C4-2B (cell line): ENCODE data around the gene UTS2R.

Source experiments
- CTCF ChIP-seq: fragments of 450-650 bp; conservative IDR thresholded peaks from 2 replicates; pipeline ENCODE4 v1.5.1; 2017; ENCODE audit warnings: mild to moderate bottlenecking
- ZFX ChIP-seq: fragments of 450-650 bp; IDR thresholded peaks from 2 replicates; pipeline ENCODE4 v1.6.1; 2017

- TF ChIP-seq CTCF: no peak
- no peak for TF ChIP-seq ZFX
Measured at GRCh38 chr17:82369211-82369610, 2.4 kb upstream of the UTS2R start.
